ENCODE measurements around the gene SHQ1. TPM values are rescaled to one million over a fixed set of nuclear protein-coding genes. Genes with fewer than 3 reads are reported as not detected.

Gene SHQ1
- total RNA-seq, 1 experiment from 2014 or later = 32.5 TPM

DNA sequence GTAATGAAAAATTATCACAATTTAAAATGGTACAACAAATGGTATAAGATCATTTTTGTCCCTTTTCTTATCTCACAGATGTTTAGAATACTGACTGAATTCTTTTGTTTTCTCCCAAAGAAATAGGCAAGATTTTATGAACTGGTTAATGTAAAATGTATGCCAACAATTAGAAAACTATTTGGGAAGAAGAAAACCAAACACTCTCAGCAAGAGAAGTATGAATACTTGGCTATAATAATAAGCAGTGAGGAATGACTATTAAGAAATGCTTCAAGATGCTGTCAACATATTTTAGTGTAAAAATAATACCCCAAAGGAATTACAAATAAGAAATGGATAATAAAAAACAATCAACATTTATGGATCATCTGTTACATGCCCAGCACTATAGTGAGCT lies 18.5 kb downstream of the SHQ1 start:
- Histone ChIP-seq H4K91ac (ENCODE audit: insufficient read length, low read depth, low read length) (no peak overlapping the region), H3K9ac (ENCODE audit: extremely low read depth, insufficient read length, low read length) (no peak overlapping the region), H2BK120ac (ENCODE audit: low read depth, low read length, poor library complexity, severe bottlenecking) (no peak overlapping the region), H3K56ac (ENCODE audit: insufficient read length, low read depth, low read length) (no peak overlapping the region), H3K9me3 (ENCODE audit: control insufficient read depth, low read depth, low read length) (no peaks in the 10 kb centered on the region), H4K20me1 (ENCODE audit: control insufficient read depth, insufficient read depth, insufficient read length) (no peaks in the 10 kb centered on the region), H4K8ac (replicated peaks; ENCODE audit: insufficient read length, low read depth, low read length) (no peak overlapping the region), H3K4me2 (ENCODE audit: insufficient read depth, insufficient read length, low read length) (no peak overlapping the region), H2AFZ (ENCODE audit: low read length) (no peak overlapping the region), H3K79me1 (ENCODE audit: insufficient read depth, low read depth, low read length, poor library complexity, severe bottlenecking) (no peaks in the 10 kb centered on the region), H3K4me1 (ENCODE audit: insufficient read depth, low read length) (no peaks in the 10 kb centered on the region), H3K4ac (ENCODE audit: low read depth, low read length) (no peak overlapping the region), H3K18ac (ENCODE audit: insufficient read length, low read depth, low read length) (no peak overlapping the region), H3T11ph (ENCODE audit: low read length) (no peak overlapping the region), H3K23me2 (ENCODE audit: insufficient read length, low read depth, low read length, poor library complexity, severe bottlenecking) (no peaks in the 10 kb centered on the region), H2BK12ac (ENCODE audit: insufficient read length, low read depth, low read length) (no peak overlapping the region), H3K27me3 (ENCODE audit: insufficient read depth, low read length) (no peaks in the 10 kb centered on the region), H2BK20ac (ENCODE audit: low read depth, low read length, poor library complexity, severe bottlenecking) (no peak overlapping the region), H3K79me2 (ENCODE audit: insufficient read depth, low read length) (no peaks in the 10 kb centered on the region), H3K23ac (ENCODE audit: insufficient read length, low read depth, low read length) (no peak overlapping the region), H2AK5ac (ENCODE audit: insufficient read length, low read length) (no peak overlapping the region), H2BK5ac (ENCODE audit: insufficient read length, low read length) (no peak overlapping the region), H3K27ac (ENCODE audit: insufficient read length, low read depth, low read length) (no peak overlapping the region), H4K5ac (ENCODE audit: insufficient read length, low read depth, low read length) (no peak overlapping the region), H3K14ac (ENCODE audit: insufficient read depth, low read length) (no peak overlapping the region), H2BK15ac (ENCODE audit: low read depth, low read length) (no peak overlapping the region)
- no peaks in the 10 kb centered on the region for H3K9me3 Mint-ChIP-seq
- no peaks in the 10 kb centered on the region for H3K27me3 Mint-ChIP-seq (ENCODE audit: low read depth)
- H3K27ac Mint-ChIP-seq = no peak overlapping the region
- DNase-seq = no peak
- TF ChIP-seq, protein P1, sequence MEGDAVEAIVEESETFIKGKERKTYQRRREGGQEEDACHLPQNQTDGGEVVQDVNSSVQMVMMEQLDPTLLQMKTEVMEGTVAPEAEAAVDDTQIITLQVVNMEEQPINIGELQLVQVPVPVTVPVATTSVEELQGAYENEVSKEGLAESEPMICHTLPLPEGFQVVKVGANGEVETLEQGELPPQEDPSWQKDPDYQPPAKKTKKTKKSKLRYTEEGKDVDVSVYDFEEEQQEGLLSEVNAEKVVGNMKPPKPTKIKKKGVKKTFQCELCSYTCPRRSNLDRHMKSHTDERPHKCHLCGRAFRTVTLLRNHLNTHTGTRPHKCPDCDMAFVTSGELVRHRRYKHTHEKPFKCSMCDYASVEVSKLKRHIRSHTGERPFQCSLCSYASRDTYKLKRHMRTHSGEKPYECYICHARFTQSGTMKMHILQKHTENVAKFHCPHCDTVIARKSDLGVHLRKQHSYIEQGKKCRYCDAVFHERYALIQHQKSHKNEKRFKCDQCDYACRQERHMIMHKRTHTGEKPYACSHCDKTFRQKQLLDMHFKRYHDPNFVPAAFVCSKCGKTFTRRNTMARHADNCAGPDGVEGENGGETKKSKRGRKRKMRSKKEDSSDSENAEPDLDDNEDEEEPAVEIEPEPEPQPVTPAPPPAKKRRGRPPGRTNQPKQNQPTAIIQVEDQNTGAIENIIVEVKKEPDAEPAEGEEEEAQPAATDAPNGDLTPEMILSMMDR (conservative IDR thresholded peaks at IDR 0.05) = no peak
- H3K4me3 Mint-ChIP-seq = no peak overlapping the region
- peaks cover 8 to 13% (median 10%) of the 10 kb centered on the region in 3 experiments; a peak in 5 of 7 replicates for H3K36me3 Mint-ChIP-seq (ENCODE audit: insufficient read depth in 1 of 3, low read depth in 3 of 3)
- H3K4me1 Mint-ChIP-seq = no peaks in the 10 kb centered on the region
